ENCODE measurements around the gene BBX. TPM values are rescaled to one million over a fixed set of nuclear protein-coding genes. Genes with fewer than 3 reads are reported as not detected.

BBX gene
- polyA plus RNA-seq, 3 donors: 15.7 to 25.1 (median 16.6) TPM

GRCh38 chr3:107727102-107727501, 204.3 kb downstream of the BBX start:
- Histone ChIP-seq H3K9me3 (replicated peaks in 1 of 2; ENCODE audit: control insufficient read depth in 1 of 2, insufficient read depth in 1 of 2, low read length in 2 of 2) (no peaks in the 10 kb centered on the region), H3K36me3 (replicated peaks in 1 of 2; ENCODE audit: control insufficient read depth in 1 of 2, insufficient read depth in 2 of 2, low read length in 2 of 2) (peaks cover 12 to 47% of the 10 kb centered on the region in 2 donors), H3K27me3 (ENCODE audit: control insufficient read depth in 2 of 2, insufficient read depth in 2 of 2, low read length in 2 of 2) (no peaks in the 10 kb centered on the region), H3K4me1 (ENCODE audit: control insufficient read depth in 1 of 2, insufficient read depth in 2 of 2, low read length in 2 of 2) (no peaks in the 10 kb centered on the region), H2AFZ (ENCODE audit: insufficient read depth, low read depth, low read length, poor library complexity, severe bottlenecking) (no peak overlapping the region), H3K4me2 (replicated peaks; ENCODE audit: extremely low read depth, low read length, poor library complexity, severe bottlenecking) (no peak overlapping the region), H4K20me1 (ENCODE audit: insufficient read depth, low read length) (no peaks in the 10 kb centered on the region), H3K27ac (ENCODE audit: low read depth in 1 of 2, low read length in 2 of 2) (no peak overlapping the region), H3K79me2 (ENCODE audit: insufficient read depth, low read length) (no peaks in the 10 kb centered on the region), H3K4me3 (replicated peaks in 1 of 3; ENCODE audit: low read depth in 2 of 3, low read length in 3 of 3) (no peak overlapping the region), H3K9ac (ENCODE audit: insufficient read depth, low read length, poor library complexity, severe bottlenecking) (no peak overlapping the region)
- Mint-ChIP-seq H3K4me3 (no peak overlapping the region), H3K27me3 (ENCODE audit: low read depth in 3 of 3) (no peaks in the 10 kb centered on the region), H3K36me3 (peaks cover 27 to 30% of the 10 kb centered on the region in 2 donors), H3K4me1 (no peaks in the 10 kb centered on the region), H3K9me3 (no peaks in the 10 kb centered on the region), H3K27ac (no peak overlapping the region)
- no peak for TF ChIP-seq CTCF (IDR thresholded peaks at IDR 0.05)
- no peak for DNase-seq
- intact Hi-C loops (cut with micrococcal nuclease): no loop called here
- WGBS (ENCODE audit: insufficient coverage): 100% methylated on average over 3 of the region's 4 CpGs

DNA sequence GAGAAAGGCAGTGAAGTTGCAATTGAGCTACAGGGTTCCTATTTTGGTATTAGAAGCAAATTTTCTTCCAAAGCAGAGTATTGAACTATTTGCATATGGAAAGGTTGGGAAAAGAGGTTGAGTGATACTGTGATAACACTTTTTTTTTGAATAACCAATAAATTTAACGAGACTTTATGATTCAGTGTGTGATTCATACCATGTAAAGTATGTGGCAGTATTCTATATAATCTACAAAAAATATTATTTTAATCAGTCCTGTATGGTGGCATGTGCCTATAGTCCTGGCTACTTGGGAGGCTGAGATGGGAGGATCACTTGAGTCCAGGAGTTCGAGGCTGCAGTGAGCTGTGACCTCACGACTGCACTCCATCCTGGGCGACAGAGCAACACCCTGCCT, 206.9 kb downstream of the BBX start:
- no peaks in the 10 kb centered on the region for H3K27me3 ChIP-seq (ENCODE audit: control insufficient read depth in 2 of 2, insufficient read depth in 2 of 2, low read length in 2 of 2)
- intact Hi-C loops (cut with micrococcal nuclease): no loop called here
- Mint-ChIP-seq H3K4me3 (no peak overlapping the region), H3K36me3 (peaks cover 38 to 48% of the 10 kb centered on the region in 2 donors), H3K4me1 (no peaks in the 10 kb centered on the region), H3K27ac (no peak overlapping the region), H3K9me3 (no peaks in the 10 kb centered on the region), H3K27me3 (ENCODE audit: low read depth in 3 of 3) (no peaks in the 10 kb centered on the region)
- H4K20me1 ChIP-seq (ENCODE audit: insufficient read depth, low read length): no peaks in the 10 kb centered on the region
- H3K27ac ChIP-seq (ENCODE audit: low read depth in 1 of 2, low read length in 2 of 2): no peak overlapping the region
- no peak overlapping the region for H3K4me3 ChIP-seq (replicated peaks in 1 of 3; ENCODE audit: low read depth in 2 of 3, low read length in 3 of 3)
- H3K4me2 ChIP-seq (replicated peaks; ENCODE audit: extremely low read depth, low read length, poor library complexity, severe bottlenecking): no peak overlapping the region
- no peaks in the 10 kb centered on the region for H3K9me3 ChIP-seq (replicated peaks in 1 of 2; ENCODE audit: control insufficient read depth in 1 of 2, insufficient read depth in 1 of 2, low read length in 2 of 2)
- no peaks in the 10 kb centered on the region for H3K4me1 ChIP-seq (ENCODE audit: control insufficient read depth in 1 of 2, insufficient read depth in 2 of 2, low read length in 2 of 2)
- WGBS (ENCODE audit: insufficient coverage): 100% methylated on average over 2 of the region's 4 CpGs
- no peak overlapping the region for H2AFZ ChIP-seq (ENCODE audit: insufficient read depth, low read depth, low read length, poor library complexity, severe bottlenecking)
- H3K79me2 ChIP-seq (ENCODE audit: insufficient read depth, low read length): no peaks in the 10 kb centered on the region
- no peak for TF ChIP-seq CTCF (IDR thresholded peaks at IDR 0.05)
- H3K9ac ChIP-seq (ENCODE audit: insufficient read depth, low read length, poor library complexity, severe bottlenecking): no peak overlapping the region
- no peak for DNase-seq
- peaks cover 15 to 65% of the 10 kb centered on the region in 2 donors for H3K36me3 ChIP-seq (replicated peaks in 1 of 2; ENCODE audit: control insufficient read depth in 1 of 2, insufficient read depth in 2 of 2, low read length in 2 of 2)

All from CD14-positive monocyte (primary cell).